GM18505 (cell line): Measurements from ENCODE around the gene DUSP16.

Experiments
- ATAC-seq: cut with Tn5 transposase; IDR thresholded peaks from one replicate; pipeline ENCODE4 v1.9.1; 2021; ENCODE audit not compliant: unreplicated experiment
- POLR2A ChIP-seq: IDR thresholded peaks from 4 replicates; pipeline ENCODE4 v1.6.1; 2011; ENCODE audit warnings: borderline replicate concordance; ENCODE audit not compliant: insufficient read depth, insufficient read length; ENCODE audit errors: extremely low read depth

The DUSP16 gene

DNA sequence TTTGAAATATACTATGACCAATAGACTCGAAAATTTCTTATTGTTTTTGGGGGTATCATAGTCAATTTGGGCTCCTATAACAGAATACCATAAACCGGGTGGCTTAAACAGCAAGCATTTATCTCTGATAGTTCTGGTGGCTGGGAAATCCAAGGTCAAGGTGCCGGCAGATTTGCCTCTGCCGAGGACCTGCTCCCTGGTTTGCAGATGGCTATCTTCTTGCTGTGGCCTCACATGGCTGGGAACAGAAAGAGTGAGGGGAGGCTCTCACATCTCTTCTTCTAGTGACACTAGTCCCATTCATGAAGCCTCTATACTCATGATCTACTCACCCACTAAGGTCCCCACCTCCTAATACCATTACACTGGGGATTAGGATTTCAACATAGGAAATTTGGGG lies 135.1 kb downstream of the DUSP16 start:
- ATAC-seq: no peak
- TF ChIP-seq POLR2A: no peak

GRCh38 chr12:12425616-12426015 lies 137.0 kb downstream of the DUSP16 start:
- no peak for ATAC-seq

GRCh38 chr12:12425001-12425400 lies 137.7 kb downstream of the DUSP16 start:
- no peak for ATAC-seq
- no peak for TF ChIP-seq POLR2A

More at GRCh38 chr12:12425616-12426015, 137.0 kb downstream of the DUSP16 start:
- no peak for TF ChIP-seq POLR2A
